Uterus (tissue), 4 donors: ENCODE measurements around the gene THBS2. TPM values are rescaled to one million over a fixed set of nuclear protein-coding genes. Genes with fewer than 3 reads are reported as not detected.

Experiments
- DNase-seq, 2 donors: peaks; one replicate each; pipeline ENCODE4 v3.0.0-alpha.2; 2019 to 2020
- H3K27ac ChIP-seq, 2 donors: fragments of 200-600 bp; sonication (generic); 1 replicate in 1 of 2; 2 replicates in 1 of 2; pipeline ENCODE4 v1.5.1; 2016 to 2018
- H3K27me3 ChIP-seq, 2 donors: fragments of 200-600 bp; sonication (generic); one replicate each; pipeline ENCODE4 v1.5.1; 2018 to 2019; ENCODE audit warnings: control low read depth in 1 of 2
- H3K36me3 ChIP-seq, 2 donors: fragments of 200-600 bp; sonication (generic); one replicate each; pipeline ENCODE4 v1.5.1; 2019; ENCODE audit warnings: control low read depth in 1 of 2
- H3K4me1 ChIP-seq, 2 donors: fragments of 200-600 bp; sonication (generic); one replicate each; pipeline ENCODE4 v1.5.1; 2018 to 2019; ENCODE audit warnings: control low read depth in 1 of 2
- H3K4me3 ChIP-seq, 2 donors: fragments of 200-600 bp; sonication (generic); 1 replicate in 1 of 2; 2 replicates in 1 of 2; pipeline ENCODE4 v1.5.1; 2018 to 2019; ENCODE audit warnings: mild to moderate bottlenecking in 1 of 2
- H3K9me3 ChIP-seq, 2 donors: fragments of 200-600 bp; sonication (generic); one replicate each; pipeline ENCODE4 v1.5.1; 2019; ENCODE audit warnings: control low read depth in 1 of 2
- CTCF ChIP-seq, 4 experiments: fragments of 200-600 bp in 2 of 4; fragments of 450-650 bp in 2 of 4; sonication (generic) in 2 of 4; IDR thresholded peaks; one replicate each; pipeline ENCODE4 v1.5.1; 2016 to 2019; ENCODE audit warnings: antibody characterized with exemption in 4 of 4, mild to moderate bottlenecking in 2 of 4, moderate library complexity in 1 of 4
- POLR2A ChIP-seq, 2 donors: fragments of 450-650 bp; IDR thresholded peaks; one replicate each; pipeline ENCODE4 v1.6.1; 2016; ENCODE audit warnings: antibody characterized with exemption in 2 of 2, mild to moderate bottlenecking in 1 of 2, moderate library complexity in 1 of 2
- intact Hi-C: fragments of 100-400 bp; cut with DNase I; formaldehyde crosslinking; loops from one replicate; pipeline ENCODE4 v1.15.1; 2023; ENCODE audit warnings: low total_unique reads
- total RNA-seq, 4 donors: library from RNA; depleted of rRNA in 3 of 4; stranded (reverse); fragments of >200 nt in 3 of 4; gene quantifications; one replicate each; pipeline versions ENCODE4 v1.1.0 to v1.2.4, GENCODE V29; 2014 to 2023
- donor health status: DM: yes; HTN: yes; CAD: no.

The THBS2 gene
- total RNA-seq, 4 donors from 2014 or later, result 84.0 to 224 (median 136) TPM

GRCh38 chr6:169208011-169208410 lies 45.6 kb downstream of the THBS2 start:
- H3K4me3 ChIP-seq, result no peak overlapping the region
- no peaks in the 10 kb centered on the region for H3K36me3 ChIP-seq
- no peak for DNase-seq
- no peaks in the 10 kb centered on the region for H3K9me3 ChIP-seq
- H3K4me1 ChIP-seq, result peaks cover 0 to 5% of the 10 kb centered on the region in 2 donors
- H3K27ac ChIP-seq, result no peak overlapping the region
- TF ChIP-seq CTCF (IDR thresholded peaks at IDR 0.05) (no peak), POLR2A (IDR thresholded peaks at IDR 0.05) (no peak)
- intact Hi-C loops, result no loop called here
- no peaks in the 10 kb centered on the region for H3K27me3 ChIP-seq

- H3K27ac ChIP-seq, result no peak overlapping the region
- DNase-seq, result no peak
- no peaks in the 10 kb centered on the region for H3K36me3 ChIP-seq
- H3K9me3 ChIP-seq, result no peaks in the 10 kb centered on the region
- H3K27me3 ChIP-seq, result no peaks in the 10 kb centered on the region
- TF ChIP-seq CTCF (IDR thresholded peaks at IDR 0.05) (no peak), POLR2A (IDR thresholded peaks at IDR 0.05) (no peak)
- no peak overlapping the region for H3K4me3 ChIP-seq
- intact Hi-C loops, result no loop called here
- H3K4me1 ChIP-seq, result peaks cover 0 to 5% of the 10 kb centered on the region in 2 donors
Observed at GRCh38 chr6:169207482-169207881, 46.2 kb downstream of the THBS2 start.

GRCh38 chr6:169205176-169206160 lies 48.2 kb downstream of the THBS2 start:
- Histone ChIP-seq H3K27ac (peak overlapping the region in 1 of 2 donors; percentile 46), H3K4me1 (peaks cover 0 to 5% of the 10 kb centered on the region in 2 donors), H3K27me3 (no peaks in the 10 kb centered on the region), H3K36me3 (no peaks in the 10 kb centered on the region), H3K9me3 (no peaks in the 10 kb centered on the region), H3K4me3 (no peak overlapping the region)
- intact Hi-C loops, result no loop called here
- DNase-seq, result peak; percentile 66 to 72
- TF ChIP-seq POLR2A (IDR thresholded peaks at IDR 0.05), result no peak
- TF ChIP-seq CTCF (IDR thresholded peaks at IDR 0.05), result no peak

GRCh38 chr6:169204167-169204566 lies 49.5 kb downstream of the THBS2 start:
- DNase-seq, result no peak
- H3K4me1 ChIP-seq, result peaks cover 0 to 5% of the 10 kb centered on the region in 2 donors
- no peaks in the 10 kb centered on the region for H3K9me3 ChIP-seq
- no peaks in the 10 kb centered on the region for H3K27me3 ChIP-seq
- no peaks in the 10 kb centered on the region for H3K36me3 ChIP-seq
- H3K27ac ChIP-seq, result no peak overlapping the region
- TF ChIP-seq CTCF (IDR thresholded peaks at IDR 0.05), result no peak
- no peak for TF ChIP-seq POLR2A (IDR thresholded peaks at IDR 0.05)
- intact Hi-C loops, result no loop called here
- H3K4me3 ChIP-seq, result no peak overlapping the region

GRCh38 chr6:169201985-169202384 lies 51.7 kb downstream of the THBS2 start:
- Histone ChIP-seq H3K27me3 (no peaks in the 10 kb centered on the region), H3K36me3 (no peaks in the 10 kb centered on the region), H3K9me3 (no peaks in the 10 kb centered on the region), H3K4me3 (no peak overlapping the region), H3K27ac (no peak overlapping the region), H3K4me1 (peaks cover 0 to 5% of the 10 kb centered on the region in 2 donors)
- no peak for DNase-seq
- TF ChIP-seq CTCF (IDR thresholded peaks at IDR 0.05) (no peak), POLR2A (IDR thresholded peaks at IDR 0.05) (no peak)
- intact Hi-C loops, result no loop called here
